ENCODE results near the gene OR2T5.
"Not testable (repeated sequence)": the region's sequence is repeated elsewhere in the genome, so short reads cannot be mapped to it uniquely, and the experiment has no call there.

OR2T5 gene

GRCh38 chr1:248456635-248457034 lies 31.8 kb upstream of the OR2T5 start:
- not testable (repeated sequence) for H3K4me3 ChIP-seq (ENCODE audit: low read length); H3K27me3 ChIP-seq (ENCODE audit: control insufficient read depth, insufficient read depth, low read length); H3K4me1 ChIP-seq (ENCODE audit: control insufficient read depth, insufficient read depth, low read length); H3K9me3 ChIP-seq (replicated peaks; ENCODE audit: low read length); H3K4me2 ChIP-seq (ENCODE audit: low read length); H3K36me3 ChIP-seq (ENCODE audit: insufficient read depth, low read length); H3K9ac ChIP-seq (ENCODE audit: low read depth, low read length)

GRCh38 chr1:248459117-248459516 lies 29.3 kb upstream of the OR2T5 start:
- not testable (repeated sequence) for H3K9ac ChIP-seq (ENCODE audit: low read depth, low read length); H3K4me3 ChIP-seq (ENCODE audit: low read length); H3K4me2 ChIP-seq (ENCODE audit: low read length); H3K4me1 ChIP-seq (ENCODE audit: control insufficient read depth, insufficient read depth, low read length); H3K9me3 ChIP-seq (replicated peaks; ENCODE audit: low read length); H3K36me3 ChIP-seq (ENCODE audit: insufficient read depth, low read length); H3K27me3 ChIP-seq (ENCODE audit: control insufficient read depth, insufficient read depth, low read length)

GRCh38 chr1:248471154-248471553 lies 17.2 kb upstream of the OR2T5 start:
- Histone ChIP-seq H3K4me1 (ENCODE audit: control insufficient read depth, insufficient read depth, low read length) (no peaks in the 10 kb centered on the region), H3K9ac (ENCODE audit: low read depth, low read length) (no peak overlapping the region), H3K4me2 (ENCODE audit: low read length) (no peak overlapping the region), H3K27me3 (ENCODE audit: control insufficient read depth, insufficient read depth, low read length) (no peaks in the 10 kb centered on the region), H3K4me3 (ENCODE audit: low read length) (no peak overlapping the region), H3K36me3 (ENCODE audit: insufficient read depth, low read length) (no peaks in the 10 kb centered on the region), H3K9me3 (replicated peaks; ENCODE audit: low read length) (peaks cover 3% of the 10 kb centered on the region)

GRCh38 chr1:248472111-248472510 lies 16.3 kb upstream of the OR2T5 start:
- not testable (repeated sequence) for H3K4me2 ChIP-seq (ENCODE audit: low read length); H3K4me3 ChIP-seq (ENCODE audit: low read length); H3K9me3 ChIP-seq (replicated peaks; ENCODE audit: low read length); H3K9ac ChIP-seq (ENCODE audit: low read depth, low read length); H3K27me3 ChIP-seq (ENCODE audit: control insufficient read depth, insufficient read depth, low read length); H3K36me3 ChIP-seq (ENCODE audit: insufficient read depth, low read length); H3K4me1 ChIP-seq (ENCODE audit: control insufficient read depth, insufficient read depth, low read length)

GRCh38 chr1:248473051-248473450 lies 15.3 kb upstream of the OR2T5 start, which contains the start of gene OR2T3:
Gene OR2T3, plus strand, starts transcription at chr1:248473351. Its CDS starts 0 bp downstream, at chr1:248473351.
- not testable (repeated sequence) for H3K27me3 ChIP-seq (ENCODE audit: control insufficient read depth, insufficient read depth, low read length); H3K4me3 ChIP-seq (ENCODE audit: low read length); H3K36me3 ChIP-seq (ENCODE audit: insufficient read depth, low read length); H3K4me1 ChIP-seq (ENCODE audit: control insufficient read depth, insufficient read depth, low read length); H3K4me2 ChIP-seq (ENCODE audit: low read length); H3K9ac ChIP-seq (ENCODE audit: low read depth, low read length); H3K9me3 ChIP-seq (replicated peaks; ENCODE audit: low read length)

GRCh38 chr1:248475660-248476059 lies 12.7 kb upstream of the OR2T5 start:
- not testable (repeated sequence) for H3K36me3 ChIP-seq (ENCODE audit: insufficient read depth, low read length); H3K27me3 ChIP-seq (ENCODE audit: control insufficient read depth, insufficient read depth, low read length); H3K4me2 ChIP-seq (ENCODE audit: low read length); H3K4me1 ChIP-seq (ENCODE audit: control insufficient read depth, insufficient read depth, low read length); H3K4me3 ChIP-seq (ENCODE audit: low read length); H3K9ac ChIP-seq (ENCODE audit: low read depth, low read length); H3K9me3 ChIP-seq (replicated peaks; ENCODE audit: low read length)

- not testable (repeated sequence) for H3K4me2 ChIP-seq (ENCODE audit: low read length); H3K4me1 ChIP-seq (ENCODE audit: control insufficient read depth, insufficient read depth, low read length); H3K4me3 ChIP-seq (ENCODE audit: low read length); H3K9me3 ChIP-seq (replicated peaks; ENCODE audit: low read length); H3K36me3 ChIP-seq (ENCODE audit: insufficient read depth, low read length); H3K9ac ChIP-seq (ENCODE audit: low read depth, low read length); H3K27me3 ChIP-seq (ENCODE audit: control insufficient read depth, insufficient read depth, low read length)
Measured at GRCh38 chr1:248481686-248482579, 6.5 kb upstream of the OR2T5 start.

GRCh38 chr1:248496661-248497060 lies 8.3 kb downstream of the OR2T5 start:
- not testable (repeated sequence) for H3K4me3 ChIP-seq (ENCODE audit: low read length); H3K27me3 ChIP-seq (ENCODE audit: control insufficient read depth, insufficient read depth, low read length); H3K4me1 ChIP-seq (ENCODE audit: control insufficient read depth, insufficient read depth, low read length); H3K36me3 ChIP-seq (ENCODE audit: insufficient read depth, low read length); H3K4me2 ChIP-seq (ENCODE audit: low read length); H3K9me3 ChIP-seq (replicated peaks; ENCODE audit: low read length); H3K9ac ChIP-seq (ENCODE audit: low read depth, low read length)

- not testable (repeated sequence) for H3K9ac ChIP-seq (ENCODE audit: low read depth, low read length); H3K4me3 ChIP-seq (ENCODE audit: low read length); H3K27me3 ChIP-seq (ENCODE audit: control insufficient read depth, insufficient read depth, low read length); H3K4me2 ChIP-seq (ENCODE audit: low read length); H3K4me1 ChIP-seq (ENCODE audit: control insufficient read depth, insufficient read depth, low read length); H3K36me3 ChIP-seq (ENCODE audit: insufficient read depth, low read length); H3K9me3 ChIP-seq (replicated peaks; ENCODE audit: low read length)
Measured at GRCh38 chr1:248500305-248501035, 12.1 kb downstream of the OR2T5 start.

- H3K9ac ChIP-seq (ENCODE audit: low read depth, low read length); H3K4me2 ChIP-seq (ENCODE audit: low read length); H3K4me1 ChIP-seq (ENCODE audit: control insufficient read depth, insufficient read depth, low read length); H3K4me3 ChIP-seq (ENCODE audit: low read length); H3K9me3 ChIP-seq (replicated peaks; ENCODE audit: low read length); H3K27me3 ChIP-seq (ENCODE audit: control insufficient read depth, insufficient read depth, low read length); H3K36me3 ChIP-seq (ENCODE audit: insufficient read depth, low read length): not testable (repeated sequence)
Measured at GRCh38 chr1:248507773-248508172, 19.4 kb downstream of the OR2T5 start, which contains the start of gene OR2G6. Gene OR2G6, plus strand, starts transcription at chr1:248508073. Its CDS starts 13,574 bp downstream, at chr1:248521647.

- not testable (repeated sequence) for H3K9ac ChIP-seq (ENCODE audit: low read depth, low read length); H3K4me1 ChIP-seq (ENCODE audit: control insufficient read depth, insufficient read depth, low read length); H3K4me2 ChIP-seq (ENCODE audit: low read length); H3K4me3 ChIP-seq (ENCODE audit: low read length); H3K36me3 ChIP-seq (ENCODE audit: insufficient read depth, low read length); H3K9me3 ChIP-seq (replicated peaks; ENCODE audit: low read length); H3K27me3 ChIP-seq (ENCODE audit: control insufficient read depth, insufficient read depth, low read length)
Measured at GRCh38 chr1:248510217-248510616, 21.8 kb downstream of the OR2T5 start.

GRCh38 chr1:248521856-248522255 lies 33.5 kb downstream of the OR2T5 start:
- H3K4me2 ChIP-seq (ENCODE audit: low read length): no peak overlapping the region

More at GRCh38 chr1:248521856-248522255, 33.5 kb downstream of the OR2T5 start:
- Histone ChIP-seq H3K4me3 (ENCODE audit: low read length) (no peak overlapping the region), H3K9me3 (replicated peaks; ENCODE audit: low read length) (no peaks in the 10 kb centered on the region), H3K9ac (ENCODE audit: low read depth, low read length) (no peak overlapping the region), H3K36me3 (ENCODE audit: insufficient read depth, low read length) (no peaks in the 10 kb centered on the region), H3K4me1 (ENCODE audit: control insufficient read depth, insufficient read depth, low read length) (no peaks in the 10 kb centered on the region), H3K27me3 (ENCODE audit: control insufficient read depth, insufficient read depth, low read length) (no peaks in the 10 kb centered on the region)

Data from skeletal muscle satellite cell (primary cell).